ENCODE results near the gene MAP4K2.

MAP4K2 gene

GRCh38 chr11:64839335-64839734 is 36.3 kb upstream of the MAP4K2 start:
- TF ChIP-seq, protein P1, sequence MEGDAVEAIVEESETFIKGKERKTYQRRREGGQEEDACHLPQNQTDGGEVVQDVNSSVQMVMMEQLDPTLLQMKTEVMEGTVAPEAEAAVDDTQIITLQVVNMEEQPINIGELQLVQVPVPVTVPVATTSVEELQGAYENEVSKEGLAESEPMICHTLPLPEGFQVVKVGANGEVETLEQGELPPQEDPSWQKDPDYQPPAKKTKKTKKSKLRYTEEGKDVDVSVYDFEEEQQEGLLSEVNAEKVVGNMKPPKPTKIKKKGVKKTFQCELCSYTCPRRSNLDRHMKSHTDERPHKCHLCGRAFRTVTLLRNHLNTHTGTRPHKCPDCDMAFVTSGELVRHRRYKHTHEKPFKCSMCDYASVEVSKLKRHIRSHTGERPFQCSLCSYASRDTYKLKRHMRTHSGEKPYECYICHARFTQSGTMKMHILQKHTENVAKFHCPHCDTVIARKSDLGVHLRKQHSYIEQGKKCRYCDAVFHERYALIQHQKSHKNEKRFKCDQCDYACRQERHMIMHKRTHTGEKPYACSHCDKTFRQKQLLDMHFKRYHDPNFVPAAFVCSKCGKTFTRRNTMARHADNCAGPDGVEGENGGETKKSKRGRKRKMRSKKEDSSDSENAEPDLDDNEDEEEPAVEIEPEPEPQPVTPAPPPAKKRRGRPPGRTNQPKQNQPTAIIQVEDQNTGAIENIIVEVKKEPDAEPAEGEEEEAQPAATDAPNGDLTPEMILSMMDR (IDR thresholded peaks at IDR 0.05; ENCODE audit: low read depth, low read length): no peak
- Histone ChIP-seq H3K4me3 (ENCODE audit: low read depth, low read length) (no peak overlapping the region), H3K9me3 (ENCODE audit: severe bottlenecking) (no peaks in the 10 kb centered on the region), H3K27me3 (ENCODE audit: insufficient read depth, low read depth, severe bottlenecking) (no peaks in the 10 kb centered on the region), H3K36me3 (peaks cover 33% of the 10 kb centered on the region), H3K27ac (no peak overlapping the region)
- no peak for DNase-seq

- TF ChIP-seq, protein P1 (IDR thresholded peaks at IDR 0.05; ENCODE audit: low read depth, low read length): no peak
- H3K27ac ChIP-seq: no peak overlapping the region
- no peak for DNase-seq
- no peak overlapping the region for H3K4me3 ChIP-seq (ENCODE audit: low read depth, low read length)
- H3K27me3 ChIP-seq (ENCODE audit: insufficient read depth, low read depth, severe bottlenecking): no peaks in the 10 kb centered on the region
- H3K9me3 ChIP-seq (ENCODE audit: severe bottlenecking): no peaks in the 10 kb centered on the region
- peaks cover 35% of the 10 kb centered on the region for H3K36me3 ChIP-seq
Measured at GRCh38 chr11:64838600-64839334, 35.8 kb upstream of the MAP4K2 start.

- Histone ChIP-seq H3K9me3 (ENCODE audit: severe bottlenecking) (no peaks in the 10 kb centered on the region), H3K36me3 (peaks cover 40% of the 10 kb centered on the region), H3K27me3 (ENCODE audit: insufficient read depth, low read depth, severe bottlenecking) (no peaks in the 10 kb centered on the region), H3K4me3 (ENCODE audit: low read depth, low read length) (no peak overlapping the region), H3K27ac (no peak overlapping the region)
- no peak for DNase-seq
- TF ChIP-seq, protein P1 (IDR thresholded peaks at IDR 0.05; ENCODE audit: low read depth, low read length): no peak
Measured at GRCh38 chr11:64837887-64838351, 34.9 kb upstream of the MAP4K2 start.

- Histone ChIP-seq H3K9me3 (ENCODE audit: severe bottlenecking) (no peaks in the 10 kb centered on the region), H3K27ac (no peak overlapping the region), H3K4me3 (ENCODE audit: low read depth, low read length) (no peak overlapping the region), H3K36me3 (peaks cover 49% of the 10 kb centered on the region), H3K27me3 (ENCODE audit: insufficient read depth, low read depth, severe bottlenecking) (no peaks in the 10 kb centered on the region)
- DNase-seq: no peak
- TF ChIP-seq, protein P1 (IDR thresholded peaks at IDR 0.05; ENCODE audit: low read depth, low read length): no peak
Measured at GRCh38 chr11:64836448-64837072, 33.5 kb upstream of the MAP4K2 start.

- Histone ChIP-seq H3K4me3 (ENCODE audit: low read depth, low read length) (no peak overlapping the region), H3K9me3 (ENCODE audit: severe bottlenecking) (no peaks in the 10 kb centered on the region), H3K27ac (no peak overlapping the region), H3K27me3 (ENCODE audit: insufficient read depth, low read depth, severe bottlenecking) (no peaks in the 10 kb centered on the region), H3K36me3 (peaks cover 49% of the 10 kb centered on the region)
- TF ChIP-seq, protein P1 (IDR thresholded peaks at IDR 0.05; ENCODE audit: low read depth, low read length): no peak
- DNase-seq: no peak
Measured at GRCh38 chr11:64835616-64836447, 32.8 kb upstream of the MAP4K2 start.

All from WERI-Rb-1 (cell line).